NCI-H1417 (cell line): ENCODE measurements around the gene TTLL8.

Experiments used
- DNase-seq, 3 experiments: peaks; one replicate each; lab custom pipeline; 2025; lab: John Stamatoyannopoulos, UW

The TTLL8 gene

DNA sequence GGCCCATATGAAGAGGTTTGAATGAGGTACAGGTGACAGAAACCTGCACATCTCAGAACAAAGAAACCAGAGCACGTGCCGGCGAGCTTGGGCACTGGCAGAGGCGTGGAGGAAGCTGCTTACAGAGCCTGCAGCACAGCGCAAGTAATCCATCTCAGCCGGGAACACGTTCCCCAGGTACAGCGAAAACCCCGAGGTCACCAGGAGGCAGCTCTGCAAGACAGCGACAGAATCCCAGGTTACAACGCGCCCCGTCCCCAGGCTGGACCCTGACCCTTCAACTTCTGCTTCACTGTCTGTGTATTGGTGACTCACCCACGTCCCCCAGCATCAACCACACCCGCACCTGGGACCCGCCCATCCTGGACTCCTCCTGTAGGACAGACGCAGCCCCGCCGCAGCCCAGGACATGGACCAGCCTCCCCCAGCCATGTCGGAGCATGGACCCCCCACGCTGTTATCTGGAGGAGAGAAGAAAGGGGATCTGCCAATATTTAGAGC lies 24.9 kb upstream of the TTLL8 start:
- no peak for DNase-seq

DNA sequence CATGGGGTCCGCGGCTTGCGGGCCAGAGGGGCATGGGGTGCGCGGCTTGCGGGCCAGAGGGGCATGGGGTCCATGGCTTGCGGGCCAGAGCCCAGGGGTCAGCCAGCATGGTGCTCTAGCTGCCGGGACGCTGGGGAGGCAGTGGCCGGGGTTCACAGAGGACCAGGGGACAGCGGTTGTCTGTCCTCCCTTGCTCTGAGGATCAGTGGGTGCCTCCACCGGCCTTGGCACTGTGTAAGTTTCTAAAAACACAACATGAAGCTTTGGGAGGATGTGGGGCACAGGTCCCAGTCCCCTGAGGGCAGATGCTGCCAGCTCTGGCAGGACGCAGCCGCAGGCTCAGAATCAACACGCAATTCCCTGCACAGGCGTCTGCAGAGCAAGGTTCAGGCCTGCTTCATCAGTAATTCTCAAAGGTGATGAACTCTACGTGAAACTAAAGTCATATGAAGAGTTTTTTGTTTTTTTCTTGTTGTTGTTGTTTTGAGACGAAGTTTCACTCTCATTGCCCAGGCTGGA lies 24.2 kb upstream of the TTLL8 start:
- DNase-seq, result no peak

DNA sequence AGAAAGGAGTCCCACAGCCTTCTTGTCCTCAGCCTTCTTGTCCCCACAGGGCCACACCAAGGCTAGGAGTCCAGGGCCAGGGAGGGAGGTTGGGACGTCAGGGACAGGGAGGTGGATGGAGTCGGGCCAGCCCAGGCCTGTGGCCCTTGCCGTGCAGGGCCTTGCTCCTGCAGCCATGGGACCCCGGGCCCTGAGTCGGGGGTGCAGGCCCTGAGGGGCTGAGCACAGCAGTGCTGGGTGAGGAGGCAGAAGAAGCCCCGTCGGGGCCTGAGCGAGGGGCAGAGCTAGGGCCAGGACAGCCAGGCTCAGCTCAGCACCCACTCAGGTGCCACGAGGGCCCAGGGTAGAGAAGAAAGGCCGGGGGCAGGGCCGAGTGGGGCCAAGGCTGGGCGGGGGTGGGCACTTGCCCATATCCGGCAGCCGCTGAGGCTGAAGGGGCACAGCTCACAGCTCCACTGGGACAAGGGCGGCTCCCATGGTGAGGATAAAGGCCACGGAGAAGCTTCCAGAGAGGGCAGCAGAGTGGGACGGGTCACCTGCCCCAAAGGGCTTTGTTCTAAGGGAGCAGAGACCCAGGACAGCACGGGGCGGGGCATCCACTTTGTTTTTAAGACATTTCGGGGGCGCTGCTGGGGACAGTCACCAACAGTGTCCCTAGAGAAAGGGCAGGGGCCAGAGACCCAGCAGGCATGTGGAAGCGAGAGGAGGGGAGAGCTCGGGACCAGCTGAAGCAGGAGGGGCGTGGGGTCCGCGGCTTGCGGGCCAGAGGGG lies 23.5 kb upstream of the TTLL8 start:
- DNase-seq, result no peak

DNA sequence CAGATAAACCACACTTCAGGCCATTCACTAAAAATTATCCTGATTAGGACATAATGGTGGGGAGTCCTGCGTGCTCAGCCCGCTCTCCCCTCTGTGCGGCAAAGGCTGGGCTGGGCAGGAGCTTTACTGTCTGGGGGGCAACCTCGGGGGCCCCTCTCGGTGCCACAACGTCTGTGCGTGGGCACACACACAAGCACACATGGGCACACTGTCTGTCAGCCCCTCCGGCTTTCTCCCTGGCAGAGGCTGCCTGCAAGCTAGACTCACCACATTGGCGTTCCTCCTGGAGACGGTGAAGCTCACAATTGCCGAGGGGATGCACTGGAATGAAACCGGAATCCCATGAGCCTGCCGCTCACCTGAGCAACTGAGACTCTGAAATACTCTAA lies 22.0 kb upstream of the TTLL8 start:
- DNase-seq, result no peak

DNA sequence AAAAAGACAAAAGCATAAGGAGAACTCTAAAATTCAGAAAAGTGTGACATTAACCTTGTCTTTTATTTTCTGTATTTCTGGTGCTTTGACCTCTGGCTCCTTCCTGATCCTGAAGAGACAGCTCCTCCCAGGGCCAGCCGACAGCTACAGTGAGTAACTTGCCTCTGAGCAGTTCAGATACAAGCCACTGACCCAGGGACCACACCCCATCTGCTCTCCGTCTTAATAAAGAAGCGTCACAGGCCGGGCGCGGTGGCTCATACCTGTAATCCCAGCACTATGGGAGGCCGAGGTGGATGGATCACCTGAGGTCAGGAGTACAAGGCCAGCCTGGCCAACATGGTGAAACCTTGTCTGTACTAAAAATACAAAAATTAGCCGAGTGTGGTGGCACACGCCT lies 20.7 kb upstream of the TTLL8 start:
- no peak for DNase-seq

DNA sequence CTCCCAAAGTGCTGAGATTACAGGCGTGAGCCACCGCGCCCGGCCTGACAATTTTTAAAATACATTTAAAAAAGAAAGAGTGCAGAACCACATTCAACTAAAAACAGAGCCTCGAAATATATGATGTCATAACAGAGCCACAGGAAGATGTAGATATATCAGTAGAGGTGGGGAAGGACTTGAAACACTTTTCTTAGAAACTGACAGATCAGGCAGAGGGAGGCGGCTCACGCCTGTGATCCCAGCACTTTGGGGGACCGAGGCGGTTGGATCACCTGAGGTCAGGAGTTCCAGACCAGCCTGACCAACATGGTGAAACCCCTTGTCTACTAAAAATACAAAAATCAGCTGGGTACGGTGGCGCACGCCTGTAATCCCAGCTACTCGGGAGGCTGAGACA lies 20.1 kb upstream of the TTLL8 start:
- DNase-seq, result no peak

DNA sequence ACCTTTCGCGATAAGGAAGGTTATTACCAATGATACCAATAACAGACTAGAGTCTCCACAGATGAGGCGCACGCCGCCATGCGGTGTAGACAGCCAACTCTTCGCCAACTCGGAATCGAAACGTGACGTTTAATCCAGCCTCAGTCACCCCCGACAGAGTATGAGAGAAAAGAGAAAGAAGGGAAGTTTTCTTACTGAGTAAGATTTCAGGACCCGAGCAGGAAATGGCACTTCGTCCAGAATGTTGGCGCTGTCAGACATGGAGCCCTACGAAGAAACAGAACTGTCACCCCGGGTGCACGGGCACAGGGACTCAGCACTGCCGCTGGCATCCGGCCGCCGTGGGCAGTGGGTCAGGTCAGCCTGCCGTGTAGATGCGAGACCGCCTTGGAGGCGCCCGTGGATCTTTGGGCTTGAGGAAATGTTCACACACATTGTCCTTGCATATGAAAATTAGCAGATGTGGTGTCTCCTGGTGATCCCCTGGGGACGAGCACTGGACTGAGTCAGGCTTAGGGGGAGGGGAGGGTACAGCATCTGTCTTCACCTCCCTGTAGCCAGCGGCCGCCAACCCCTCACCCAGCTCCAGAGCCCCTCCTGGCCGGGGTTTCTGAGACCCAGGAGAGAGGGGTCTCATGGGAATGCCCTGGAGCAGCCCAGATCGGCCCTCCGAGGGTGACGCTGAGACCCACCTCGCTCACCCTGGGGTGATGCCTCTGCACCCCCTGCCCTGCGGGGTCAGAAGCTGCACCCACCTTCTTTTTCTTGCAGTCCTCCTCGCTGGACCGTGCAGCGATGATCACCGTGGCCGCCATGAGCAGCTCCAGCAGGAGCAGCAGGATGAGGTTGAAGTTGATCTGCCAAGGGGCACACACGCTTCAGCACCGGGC lies 18.8 kb upstream of the TTLL8 start:
- DNase-seq, result no peak

DNA sequence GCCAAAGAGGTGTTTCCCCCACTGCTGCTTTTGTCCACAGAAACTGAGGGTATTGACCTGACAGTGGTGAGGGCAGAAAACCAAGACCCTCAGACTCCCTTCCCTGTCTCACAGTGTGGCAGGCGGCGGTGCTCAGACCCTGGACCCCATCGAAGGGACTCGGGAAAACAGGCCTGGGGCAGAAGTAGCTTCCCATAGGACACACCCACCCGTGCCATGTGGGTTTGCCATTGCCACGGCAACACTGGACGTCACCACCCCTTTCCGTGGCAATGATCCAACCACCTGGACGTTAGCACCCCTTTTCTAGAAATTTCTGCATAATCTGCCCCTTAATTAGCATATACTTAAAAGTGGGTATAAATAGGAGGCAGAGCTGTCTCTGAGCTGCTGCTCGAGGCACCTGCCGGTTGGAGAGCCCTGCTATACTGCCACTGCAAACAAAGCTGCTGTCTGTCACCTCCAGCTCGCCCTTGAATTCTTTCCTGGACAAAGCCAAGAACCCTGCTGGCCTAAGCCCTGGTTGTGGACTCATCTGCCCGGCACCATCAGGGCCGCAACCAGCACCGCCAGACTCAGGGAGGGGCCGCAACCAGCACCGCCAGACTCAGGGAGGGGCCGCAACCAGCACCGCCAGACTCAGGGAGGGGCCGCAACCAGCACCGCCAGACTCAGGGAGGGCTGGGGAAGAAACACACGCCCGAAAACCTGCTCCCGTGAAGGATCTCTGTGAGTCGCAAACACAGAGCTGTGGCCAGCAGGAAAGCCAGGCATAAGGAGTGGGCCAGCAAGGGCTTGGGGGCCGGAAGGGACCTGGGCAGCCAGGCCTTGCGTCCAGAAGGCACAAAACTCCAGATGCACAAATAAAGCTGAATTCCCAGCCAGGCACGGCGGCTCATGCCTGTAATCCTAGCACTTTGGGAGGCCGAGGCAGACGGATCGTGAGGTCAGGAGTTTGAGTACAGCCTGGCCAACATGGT lies 16.7 kb upstream of the TTLL8 start:
- DNase-seq, result peak in 1 of 3 experiments; percentile 11

DNA sequence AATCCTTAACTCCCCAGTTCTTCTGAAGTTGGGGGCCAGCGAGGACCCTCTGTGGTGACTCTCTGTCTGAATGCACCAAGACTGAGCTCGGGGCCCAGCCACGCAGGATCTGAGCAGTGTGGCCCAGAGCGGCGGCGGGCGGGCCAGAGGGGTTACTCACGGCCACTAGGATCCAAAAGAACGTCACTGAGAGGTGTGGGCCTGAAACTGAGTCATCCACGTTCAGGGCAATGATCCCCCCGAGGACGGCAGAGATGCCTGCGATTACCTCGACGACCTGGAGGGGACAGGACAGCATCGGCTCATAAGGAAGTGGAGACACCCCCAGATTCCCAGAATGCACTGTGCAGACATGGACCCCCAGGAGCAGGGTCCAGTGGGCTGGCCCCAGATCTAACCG lies 16.0 kb upstream of the TTLL8 start:
- no peak for DNase-seq

DNA sequence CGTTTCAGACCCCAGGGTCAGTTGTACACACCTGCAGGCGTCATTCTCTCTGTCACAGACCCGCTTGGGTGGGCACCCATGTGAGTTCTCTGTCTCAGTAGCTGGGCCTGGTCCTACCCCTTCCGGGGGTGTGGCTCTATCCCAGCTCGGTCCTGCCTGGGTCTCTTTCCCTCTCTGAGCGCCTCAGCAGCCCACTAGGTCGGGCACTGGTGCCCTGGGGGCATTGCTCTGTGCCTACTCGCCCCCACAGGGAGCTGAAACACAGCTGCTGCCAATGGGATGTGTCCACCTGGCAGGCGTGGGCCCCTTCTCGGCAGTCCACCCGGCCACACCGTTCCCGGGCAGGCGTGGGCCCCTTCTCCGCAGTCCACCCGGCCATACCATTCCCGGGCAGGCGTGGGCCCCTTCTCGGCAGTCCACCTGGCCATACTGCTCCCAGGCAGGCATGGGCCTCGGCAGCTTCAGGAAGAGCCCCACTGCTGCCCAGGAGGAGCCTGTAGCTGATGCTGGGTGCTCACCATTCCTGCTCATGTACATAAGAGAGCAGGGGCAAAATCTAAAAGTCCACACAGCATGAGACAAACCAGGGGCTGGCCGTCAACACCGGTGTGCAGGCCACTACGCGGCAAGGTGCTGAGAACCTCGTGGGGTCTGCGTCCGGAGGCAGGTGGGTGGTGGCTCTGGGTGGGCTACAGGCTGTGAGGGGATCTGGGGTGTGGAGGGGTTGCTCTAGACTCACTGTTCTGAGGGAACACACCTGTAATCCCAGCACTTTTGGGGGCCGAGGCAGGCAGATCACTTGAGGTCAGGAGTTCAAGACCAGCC lies 14.8 kb upstream of the TTLL8 start:
- DNase-seq, result no peak

DNA sequence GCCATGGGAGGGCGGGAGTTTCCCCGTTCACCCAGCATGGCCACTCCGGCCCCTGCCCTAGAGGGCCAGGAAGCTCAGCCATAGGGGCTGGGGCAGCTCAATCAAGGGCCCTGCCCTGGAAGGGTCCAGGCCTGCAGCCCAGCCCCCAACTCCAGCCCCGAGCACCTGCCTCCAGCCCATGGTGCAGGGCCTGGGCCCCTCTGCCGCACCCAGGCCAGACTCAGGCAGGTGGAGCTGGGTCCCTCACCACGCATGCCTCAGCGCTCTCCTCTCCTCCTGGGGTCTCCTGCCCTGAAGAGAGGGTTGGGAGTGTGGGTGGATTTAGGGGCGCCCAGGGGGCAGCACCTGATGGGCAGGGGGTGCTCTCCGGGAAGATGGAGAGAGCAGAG lies 14.1 kb upstream of the TTLL8 start:
- no peak for DNase-seq

DNA sequence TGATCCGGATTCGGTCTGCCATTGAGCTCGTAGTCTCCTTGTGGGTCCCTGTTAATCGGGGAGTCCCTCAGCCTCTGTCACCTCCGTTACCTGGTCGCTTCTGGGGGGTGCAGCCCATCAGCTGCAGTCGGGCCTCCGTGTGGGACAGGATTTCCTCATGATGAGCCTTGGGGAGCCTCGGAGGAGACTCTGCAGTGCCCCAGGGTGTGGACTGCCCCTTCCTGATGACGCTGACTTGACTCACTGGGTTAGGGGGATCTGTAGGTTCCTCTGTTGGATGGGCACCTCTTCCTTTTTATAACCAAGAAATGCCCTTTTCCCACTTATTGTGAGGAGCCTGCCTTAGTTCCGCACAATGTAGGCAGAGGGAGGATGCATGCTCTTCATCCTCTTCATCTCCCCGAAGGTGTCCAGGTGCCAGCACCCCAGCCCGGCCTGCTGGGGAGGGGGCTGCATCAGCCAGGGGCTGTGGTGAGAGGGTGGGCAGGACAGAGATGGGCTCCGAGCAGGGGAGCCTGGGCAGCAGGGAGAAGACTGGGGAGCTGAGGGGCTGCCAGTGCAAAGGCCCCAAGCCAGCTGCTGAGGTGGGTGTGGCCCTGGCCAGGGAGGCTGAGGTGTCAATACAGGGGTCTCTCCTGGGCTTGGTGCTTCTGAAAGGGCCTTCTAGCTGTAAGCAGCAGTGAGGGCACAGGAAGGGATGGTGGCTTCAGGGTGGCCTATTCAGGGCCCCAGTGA lies 13.5 kb upstream of the TTLL8 start:
- no peak for DNase-seq

DNA sequence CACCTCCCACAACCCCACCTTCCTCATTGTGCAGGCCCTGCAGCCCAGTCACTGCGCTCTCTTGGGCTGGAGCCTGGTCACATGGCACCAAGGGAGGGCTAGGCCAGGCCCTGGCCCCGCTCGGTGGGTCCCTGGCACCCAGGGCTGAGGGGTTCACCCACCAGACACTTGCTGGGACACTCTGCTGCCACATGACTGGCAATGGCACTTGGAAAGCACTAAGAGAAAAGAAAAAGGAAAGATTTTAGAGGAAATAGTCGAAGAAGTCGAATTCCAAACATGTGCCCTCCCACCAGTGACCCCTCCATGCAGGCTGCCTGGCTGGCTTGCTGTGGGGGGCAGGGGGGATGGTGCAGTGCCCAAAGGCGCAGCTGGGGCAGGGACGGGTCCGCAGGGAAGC lies 12.3 kb upstream of the TTLL8 start:
- no peak for DNase-seq

DNA sequence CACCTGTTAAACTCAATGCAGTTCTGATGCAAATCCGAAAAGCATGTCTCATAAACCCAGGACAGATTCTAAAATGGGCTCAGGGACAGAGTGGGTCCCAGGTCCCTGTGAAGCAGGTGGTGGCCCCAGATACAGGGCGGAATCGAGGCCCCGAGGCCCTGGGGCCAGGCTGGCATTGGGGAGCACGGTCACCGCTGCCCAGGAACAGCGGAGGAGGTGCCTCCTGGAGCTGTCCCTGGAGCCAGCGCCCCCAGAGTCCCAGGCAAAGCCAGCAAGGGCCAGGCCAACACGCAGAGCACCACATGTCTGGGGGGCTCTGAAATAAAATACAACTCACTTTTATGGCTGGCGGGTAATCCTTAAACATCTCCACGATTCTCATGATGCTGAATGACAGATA lies 10.0 kb upstream of the TTLL8 start:
- DNase-seq, result no peak

DNA sequence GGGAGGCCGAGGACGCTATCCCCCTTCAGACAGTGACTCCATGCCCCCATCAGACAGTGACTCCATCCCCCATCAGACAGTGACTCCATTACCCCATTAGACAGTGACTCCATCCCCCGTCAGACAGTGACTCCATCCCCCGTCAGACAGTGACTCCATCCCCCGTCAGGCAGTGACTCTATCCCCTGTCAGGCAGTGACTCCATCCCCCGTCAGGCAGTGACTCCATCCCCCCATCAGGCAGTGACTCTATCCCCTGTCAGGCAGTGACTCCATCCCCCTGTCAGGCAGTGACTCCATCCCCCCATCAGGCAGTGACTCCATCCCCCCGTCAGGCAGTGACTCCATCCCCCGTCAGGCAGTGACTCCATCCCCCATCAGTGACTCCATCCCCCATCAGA lies 9.1 kb upstream of the TTLL8 start:
- no peak for DNase-seq

DNA sequence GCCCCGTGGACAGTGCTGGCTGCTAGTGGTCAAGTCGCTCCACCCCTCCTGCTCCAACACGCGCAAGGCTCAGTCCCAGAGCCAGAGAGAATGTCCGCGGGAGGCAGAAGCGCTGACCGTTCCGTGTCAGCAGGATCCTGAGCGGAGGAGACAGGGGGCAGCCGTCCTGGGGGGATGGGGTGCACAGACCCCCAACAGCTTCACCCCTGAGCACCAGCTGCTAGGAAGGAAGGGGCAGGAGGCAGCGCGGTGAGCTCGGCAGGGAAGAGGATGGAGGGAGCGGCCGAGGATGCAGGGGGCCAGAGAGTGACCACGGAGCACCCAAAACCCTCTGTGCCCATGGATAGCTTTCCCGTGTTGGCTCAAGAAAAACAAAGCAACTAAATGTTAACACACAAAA lies 6.4 kb upstream of the TTLL8 start:
- DNase-seq, result no peak

DNA sequence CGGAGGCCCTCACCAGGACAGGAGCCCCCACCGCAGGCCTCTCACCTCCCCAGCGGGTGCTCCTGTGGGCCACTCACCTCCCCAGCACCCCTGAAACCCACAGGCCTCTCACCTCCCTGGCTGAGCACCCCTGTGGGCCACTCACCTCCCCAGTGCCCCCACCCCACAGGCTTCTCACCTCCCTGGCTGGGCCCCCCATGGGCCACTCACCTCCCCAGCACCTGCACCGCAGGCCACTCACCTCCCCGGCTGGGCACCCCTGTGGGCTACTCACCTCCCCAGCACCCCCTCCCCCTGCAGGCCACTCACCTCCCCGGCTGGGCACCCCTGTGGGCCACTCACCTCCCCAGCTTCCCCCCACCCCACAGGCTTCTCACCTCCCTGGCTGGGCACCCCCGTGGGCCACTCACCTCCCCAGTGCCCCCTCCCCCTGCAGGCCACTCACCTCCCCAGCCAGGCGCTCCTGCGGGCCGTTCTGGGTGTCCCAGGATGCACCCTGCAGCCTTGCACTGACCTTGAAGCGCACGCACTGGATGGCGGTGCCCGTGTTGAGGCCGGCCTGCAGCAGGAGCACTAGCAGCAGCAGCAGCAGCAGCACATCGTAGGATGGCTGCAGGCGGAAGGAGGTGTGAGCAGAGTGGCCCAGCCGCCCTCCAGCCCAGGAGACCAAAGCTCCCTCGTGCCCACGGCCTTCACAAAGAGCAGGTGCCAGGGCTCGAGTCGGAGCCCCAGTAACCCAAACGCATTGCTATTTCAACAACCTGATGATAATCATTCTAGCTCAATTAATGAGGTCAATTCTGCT lies 5.7 kb upstream of the TTLL8 start:
- DNase-seq, result no peak

DNA sequence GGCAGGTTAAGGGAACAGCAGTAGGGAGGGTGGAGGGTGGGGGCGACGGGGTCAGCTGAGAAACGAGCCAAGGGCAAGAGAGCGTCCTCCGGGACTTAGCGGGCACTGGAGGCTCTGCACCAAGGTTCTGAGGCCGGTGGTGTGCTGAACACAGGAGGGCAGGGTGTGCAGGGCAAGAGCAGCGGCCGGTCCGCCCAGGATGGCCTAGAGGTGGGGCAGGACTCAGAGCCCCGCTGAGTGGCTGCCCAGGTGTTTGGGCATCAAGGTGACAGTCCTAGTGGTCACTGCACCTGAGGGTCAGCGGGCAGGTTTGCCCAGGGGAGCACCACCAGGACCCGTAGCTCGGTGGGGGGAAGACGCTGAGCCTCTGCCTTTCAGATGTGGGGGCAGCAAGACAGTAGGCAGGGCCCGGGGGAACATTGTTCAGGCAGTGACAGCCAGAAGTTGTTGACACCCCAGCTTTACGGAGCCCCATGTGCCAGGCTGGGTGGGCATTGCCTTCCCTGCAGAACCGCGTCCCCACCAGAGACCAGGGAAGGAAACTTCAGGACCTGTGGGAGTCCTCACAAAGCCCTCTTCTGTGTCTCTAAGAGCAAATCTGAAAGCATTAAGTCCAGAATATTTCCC lies 4.5 kb upstream of the TTLL8 start:
- no peak for DNase-seq

DNA sequence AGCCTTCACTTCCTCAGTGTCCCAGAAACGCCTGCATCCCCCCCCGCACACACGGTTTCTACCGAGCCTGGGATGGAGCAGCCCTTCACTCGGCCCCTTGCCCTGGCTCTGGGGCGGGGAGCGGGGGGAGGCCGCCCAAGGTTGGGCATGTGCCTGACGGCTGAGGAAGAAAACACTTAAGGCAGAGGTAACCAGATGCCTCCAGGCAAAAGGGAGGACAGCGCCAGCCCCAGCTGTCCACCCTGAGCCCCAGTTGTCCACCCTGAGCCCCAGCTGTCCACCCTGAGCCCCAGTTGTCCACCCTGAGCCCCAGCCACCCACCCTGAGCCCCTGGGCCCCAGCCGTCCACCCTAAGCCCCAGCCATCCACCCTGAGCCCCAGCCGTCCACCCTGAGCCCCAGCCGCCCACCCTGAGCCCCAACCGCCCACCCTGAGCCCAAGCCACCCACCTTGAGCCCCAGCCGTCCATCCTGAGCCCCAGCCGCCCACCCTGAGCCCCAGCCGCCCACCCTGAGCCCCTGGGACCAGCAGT lies 3.8 kb upstream of the TTLL8 start:
- no peak for DNase-seq
